H1 (cell line): ENCODE results near the gene EPG5. TPM values are rescaled to one million over a fixed set of nuclear protein-coding genes. Genes with fewer than 3 reads are reported as not detected.
"Not testable (repeated sequence)": the region's sequence is repeated elsewhere in the genome, so short reads cannot be mapped to it uniquely, and the experiment has no call there.

Experiments used
- CTCF ChIA-PET: fragments of 300-600 bp; sonication (Branson Sonifier 250); formaldehyde crosslinking; loops from one replicate; lab custom pipeline; 2021; ENCODE audit not compliant: partially characterized antibody; lab: Charles Lee
- POLR2A ChIA-PET: fragments of 300-600 bp; sonication (Branson Sonifier 250); formaldehyde crosslinking; loops from one replicate; lab custom pipeline; 2021; ENCODE audit warnings: inconsistent platforms; ENCODE audit not compliant: partially characterized antibody; lab: Charles Lee
- DNase-seq, 2 experiments: peaks; one replicate each; pipeline versions ENCODE4 v3.0.0 to v3.0.0-alpha.2; 2010 to 2022; ENCODE audit warnings: low spot score in 2 of 2, low read depth in 1 of 2, mixed read lengths in 1 of 2
- FAIRE-seq: peaks from 2 replicates; lab custom pipeline; 2011; peaks lifted over from hg19 to GRCh38; lab: Jason Lieb, UNC
- H2AFZ ChIP-seq: 2 replicates; pipeline ENCODE4 v1.8.1; 2012; ENCODE audit warnings: low read length, inconsistent platforms
- H2AK5ac ChIP-seq: 2 replicates; pipeline ENCODE4 v1.6.1; 2013; ENCODE audit warnings: low read depth, low read length
- H2BK120ac ChIP-seq: replicated peaks from 2 replicates; pipeline ENCODE3; 2013; ENCODE audit warnings: low read depth, low read length, inconsistent platforms
- H2BK12ac ChIP-seq: 2 replicates; pipeline ENCODE4 v1.6.1; 2013; ENCODE audit warnings: low read depth, low read length
- H2BK15ac ChIP-seq: 2 replicates; pipeline ENCODE4 v1.6.1; 2013; ENCODE audit warnings: low read length
- H2BK20ac ChIP-seq: 2 replicates; pipeline ENCODE4 v1.6.1; 2013; ENCODE audit warnings: low read length
- H2BK5ac ChIP-seq: 2 replicates; pipeline ENCODE4 v1.6.1; 2013; ENCODE audit warnings: low read depth, low read length
- H3K14ac ChIP-seq: 2 replicates; pipeline ENCODE4 v1.6.1; 2013; ENCODE audit warnings: inconsistent platforms; ENCODE audit not compliant: insufficient read length
- H3K18ac ChIP-seq: 2 replicates; pipeline ENCODE4 v1.6.1; 2013; ENCODE audit warnings: low read length; ENCODE audit errors: extremely low read depth
- H3K23ac ChIP-seq: 2 replicates; pipeline ENCODE4 v1.6.1; 2013; ENCODE audit warnings: inconsistent platforms; ENCODE audit not compliant: insufficient read length
- H3K23me2 ChIP-seq: 2 replicates; pipeline ENCODE4 v1.6.1; 2013; ENCODE audit warnings: low read depth, low read length
- H3K27ac ChIP-seq: 2 replicates; pipeline ENCODE4 v1.6.1; 2011; ENCODE audit warnings: low read depth, low read length, inconsistent platforms
- H3K27me3 ChIP-seq, 4 experiments: replicated peaks in 1 of 4; 1 replicate in 1 of 4; 2 replicates in 3 of 4; pipeline versions ENCODE4 v1.6.1 to v1.8.1; 2011 to 2013; ENCODE audit warnings: low read length in 3 of 4, mild to moderate bottlenecking in 3 of 4, inconsistent platforms in 2 of 4, mixed read lengths in 2 of 4, moderate library complexity in 1 of 4; ENCODE audit not compliant: control insufficient read depth in 3 of 4, insufficient read depth in 3 of 4; ENCODE audit errors: extremely low read depth in 1 of 4
- H3K36me3 ChIP-seq, 4 experiments: 2 replicates each; pipeline versions ENCODE4 v1.6.1 to v1.8.1; 2011 to 2013; ENCODE audit warnings: mild to moderate bottlenecking in 4 of 4, low read length in 3 of 4, moderate library complexity in 2 of 4, control low read depth in 1 of 4, inconsistent platforms in 1 of 4; ENCODE audit not compliant: insufficient read depth in 4 of 4, control insufficient read depth in 2 of 4
- H3K4ac ChIP-seq: replicated peaks from 2 replicates; pipeline ENCODE3; 2013; ENCODE audit warnings: low read length, low read depth, mixed read lengths, inconsistent platforms; ENCODE audit not compliant: insufficient read length
- H3K4me1 ChIP-seq, 4 experiments: replicated peaks in 1 of 4; 1 replicate in 1 of 4; 2 replicates in 3 of 4; pipeline versions ENCODE4 v1.6.1 to v1.8.1; 2011 to 2013; ENCODE audit warnings: low read length in 3 of 4, inconsistent platforms in 2 of 4, mixed read lengths in 1 of 4; ENCODE audit not compliant: insufficient read depth in 4 of 4, control insufficient read depth in 3 of 4
- H3K4me2 ChIP-seq, 2 experiments: 2 replicates each; pipeline versions ENCODE4 v1.6.1 to v1.8.1; 2011 to 2013; ENCODE audit warnings: low read depth in 2 of 2, low read length in 2 of 2, control low read depth in 1 of 2, inconsistent platforms in 1 of 2, mild to moderate bottlenecking in 1 of 2; ENCODE audit not compliant: insufficient read depth in 1 of 2
- H3K4me3 ChIP-seq, 4 experiments: fragments of 200-600, 300-600 bp in 1 of 4; sonication (generic), shearing (Covaris generic), sonication (Bioruptor Twin) in 1 of 4; 2 replicates each; pipeline versions ENCODE4 v1.5.1 to v1.8.1; 2011 to 2016; ENCODE audit warnings: low read length in 4 of 4, low read depth in 3 of 4, control low read depth in 2 of 4, inconsistent platforms in 2 of 4, mild to moderate bottlenecking in 2 of 4, mixed read lengths in 1 of 4, moderate library complexity in 1 of 4; ENCODE audit not compliant: insufficient read depth in 2 of 4; ENCODE audit errors: extremely low read depth in 1 of 4
- H3K56ac ChIP-seq: replicated peaks from 2 replicates; pipeline ENCODE3; 2013; ENCODE audit warnings: low read depth, mild to moderate bottlenecking, mixed read lengths, low read length, inconsistent platforms; ENCODE audit not compliant: insufficient read length
- H3K79me1 ChIP-seq: 2 replicates; pipeline ENCODE4 v1.6.1; 2013; ENCODE audit warnings: low read depth, low read length, control low read depth
- H3K79me2 ChIP-seq, 2 experiments: 2 replicates each; pipeline versions ENCODE4 v1.6.1 to v1.8.1; 2012 to 2013; ENCODE audit warnings: low read length in 2 of 2, mild to moderate bottlenecking in 2 of 2, inconsistent platforms in 1 of 2; ENCODE audit not compliant: insufficient read depth in 2 of 2, control insufficient read depth in 1 of 2
- H3K9ac ChIP-seq, 4 experiments: replicated peaks in 1 of 4; 1 replicate in 1 of 4; 2 replicates in 3 of 4; pipeline versions ENCODE4 v1.6.1 to v1.8.1; 2011 to 2013; ENCODE audit warnings: low read depth in 3 of 4, low read length in 3 of 4, control low read depth in 2 of 4, mild to moderate bottlenecking in 2 of 4, moderate library complexity in 2 of 4, inconsistent platforms in 1 of 4; ENCODE audit errors: extremely low read depth in 1 of 4
- H3K9me3 ChIP-seq, 2 experiments: 2 replicates each; pipeline versions ENCODE4 v1.6.1 to v1.8.1; 2012 to 2013; ENCODE audit warnings: mild to moderate bottlenecking in 2 of 2, moderate library complexity in 2 of 2, control low read depth in 1 of 2, inconsistent platforms in 1 of 2, low read depth in 1 of 2, low read length in 1 of 2, mixed read lengths in 1 of 2; ENCODE audit not compliant: insufficient read depth in 2 of 2
- H4K20me1 ChIP-seq, 2 experiments: replicated peaks in 1 of 2; 2 replicates each; pipeline versions ENCODE3 to v1.8.1; 2011 to 2013; ENCODE audit warnings: inconsistent platforms in 2 of 2, low read length in 2 of 2, mild to moderate bottlenecking in 1 of 2; ENCODE audit not compliant: insufficient read depth in 2 of 2, control insufficient read depth in 1 of 2
- H4K5ac ChIP-seq: 2 replicates; pipeline ENCODE4 v1.6.1; 2013; ENCODE audit warnings: low read length, low read depth, mixed read lengths, inconsistent platforms; ENCODE audit not compliant: insufficient read length
- H4K8ac ChIP-seq: 2 replicates; pipeline ENCODE4 v1.8.0; 2013; ENCODE audit warnings: mild to moderate bottlenecking, moderate library complexity, low read length, inconsistent platforms; ENCODE audit not compliant: insufficient read depth; ENCODE audit errors: extremely low read depth
- H4K91ac ChIP-seq: replicated peaks from 2 replicates; pipeline ENCODE3; 2013; ENCODE audit warnings: low read length, mixed read lengths, inconsistent platforms; ENCODE audit not compliant: insufficient read length
- WGBS, 2 experiments: shearing (Covaris generic) in 1 of 2; methylation state at CpG; one replicate each; pipeline versions ENCODE4 v1.1.6 to v1.1.7; 2013 to 2015; ENCODE audit warnings: low lambda C conversion rate in 2 of 2, mixed read lengths in 2 of 2, inconsistent platforms in 1 of 2, low coverage in 1 of 2, missing lambda C conversion rate in 1 of 2; ENCODE audit not compliant: insufficient replicate concordance in 2 of 2, insufficient coverage in 1 of 2, insufficient read length in 1 of 2; ENCODE audit errors: extremely low coverage in 1 of 2, missing lambda C conversion rate in 1 of 2; 5-methylcytosine and 5-hydroxymethylcytosine counted together
- polyA plus RNA-seq, 7 experiments: library from polyadenylated mRNA; depleted of rRNA in 3 of 7; stranded (reverse) in 5 of 7; unstranded in 2 of 7; fragments of >200 nt in 5 of 7; fragments of 200-250 nt in 2 of 7; gene quantifications; 1 replicate in 5 of 7; 2 replicates in 1 of 7; 4 replicates in 1 of 7; pipeline versions ENCODE4 v1.2.1 to v1.2.3, GENCODE V29; 2011 to 2013; ENCODE audit warnings: missing spikeins in 2 of 7, mixed read lengths in 2 of 7
- total RNA-seq: library from RNA; stranded (reverse); fragmentation: NEBNext Ultra II Directional; extraction: Animal tissue kit (Norgen Biotek cat#: 25700); gene quantifications from 2 replicates; pipeline ENCODE4 v1.2.1, GENCODE V29; 2021

The EPG5 gene
- total and polyA plus RNA-seq, 2 of the 8 experiments (the other 6 are each of a cell fraction or from before 2014, with no cell fraction given): 14.1 to 18.3 TPM

GRCh38 chr18:45848643-45849042 is 118.5 kb downstream of the EPG5 start:
- not testable (repeated sequence) for H3K18ac ChIP-seq, H2BK12ac ChIP-seq, H3K4me1 ChIP-seq, H2AK5ac ChIP-seq, H4K20me1 ChIP-seq, H3K9me3 ChIP-seq, FAIRE-seq, H3K36me3 ChIP-seq, H3K9ac ChIP-seq, H4K8ac ChIP-seq, H3K23me2 ChIP-seq, H3K79me1 ChIP-seq, H3K4ac ChIP-seq, H2BK20ac ChIP-seq, H4K91ac ChIP-seq, H2BK5ac ChIP-seq, H2BK120ac ChIP-seq, H3K23ac ChIP-seq, H3K27ac ChIP-seq, H4K5ac ChIP-seq, H2BK15ac ChIP-seq, H2AFZ ChIP-seq, H3K4me2 ChIP-seq, H3K79me2 ChIP-seq, DNase-seq, H3K14ac ChIP-seq, H3K4me3 ChIP-seq, H3K27me3 ChIP-seq, H3K56ac ChIP-seq
- POLR2A ChIA-PET: interaction anchor here (1.3 kb wide), 1 partner anchor 9 kb away, joined by 3 read pairs; no protein-coding TSS in a partner anchor
- 91% methylated on average over 13 of the region's 13 CpGs; no CpG with 5 or more reads in 1 of the 2 experiments for WGBS, 2 experiments
- CTCF ChIA-PET: interaction anchor here (0.6 to 5.2 kb wide), 19 partner anchors 9 to 247 kb away, joined by 3 to 41 read pairs (median 4); no protein-coding TSS in a partner anchor
